ENCODE data around the gene PLEK.
"Not testable (repeated sequence)": the region's sequence is repeated elsewhere in the genome, so short reads cannot be mapped to it uniquely, and the experiment has no call there.

Gene PLEK

DNA sequence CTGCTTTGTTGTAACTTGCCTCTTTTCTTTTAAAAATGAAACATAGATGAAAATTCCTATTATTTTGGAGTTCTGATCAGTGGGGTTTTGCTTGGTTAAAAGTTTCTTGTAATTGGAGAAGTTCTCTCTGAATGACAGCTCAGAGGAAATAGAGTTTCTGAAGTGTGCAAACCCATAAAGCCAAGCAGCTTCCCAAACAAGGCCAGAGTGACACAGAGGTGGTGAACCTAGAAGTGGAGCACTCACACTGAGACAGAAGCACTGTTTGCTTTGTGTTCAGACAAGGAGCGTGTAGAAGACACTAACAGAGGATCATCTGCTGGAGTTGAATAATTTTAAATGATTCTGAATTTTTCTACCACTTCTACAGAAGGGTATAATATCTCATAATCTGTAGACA, 52.8 kb downstream of the PLEK start:
- no peak for DNase-seq (ENCODE audit: low spot score)

DNA sequence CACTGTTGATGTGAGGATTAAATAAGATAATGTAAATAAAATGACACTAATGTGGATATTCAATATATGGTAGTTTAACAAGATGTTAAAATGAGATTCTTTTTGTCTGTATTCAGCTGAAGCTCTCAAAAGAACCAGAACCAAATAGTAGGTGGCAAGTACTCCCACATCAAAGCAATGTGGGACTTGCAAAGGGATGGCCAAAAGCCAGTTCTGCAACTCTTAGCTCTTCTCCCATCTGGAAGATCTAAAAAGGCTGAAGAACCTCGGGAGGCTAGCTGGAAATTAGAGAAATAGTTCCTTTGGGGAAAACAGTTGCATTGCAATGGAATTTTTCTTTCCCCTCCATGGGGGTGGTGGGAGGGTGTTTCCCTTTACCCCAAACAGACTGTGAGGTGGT, 53.3 kb downstream of the PLEK start:
- DNase-seq (ENCODE audit: low spot score) = no peak

DNA sequence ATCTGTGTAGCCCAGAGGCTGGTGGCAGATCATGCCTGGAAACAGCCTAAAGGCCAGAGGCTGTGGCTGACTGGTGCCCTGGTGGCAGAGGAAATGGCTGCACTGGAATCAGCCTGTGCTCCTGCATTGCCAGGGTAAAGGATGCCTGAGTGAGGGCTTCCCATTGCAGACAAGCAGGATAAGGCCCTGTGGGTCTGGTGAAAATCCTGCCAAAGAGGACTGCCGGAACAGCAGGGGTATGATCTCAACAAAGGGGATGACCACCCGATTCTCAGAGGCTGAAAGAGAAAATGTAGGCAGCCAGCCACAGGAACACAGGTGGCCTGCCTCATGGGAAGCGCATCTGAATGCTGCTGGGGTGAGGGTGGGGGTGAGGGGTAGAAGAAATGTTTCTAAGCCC, 53.8 kb downstream of the PLEK start:
- DNase-seq (ENCODE audit: low spot score) = no peak

DNA sequence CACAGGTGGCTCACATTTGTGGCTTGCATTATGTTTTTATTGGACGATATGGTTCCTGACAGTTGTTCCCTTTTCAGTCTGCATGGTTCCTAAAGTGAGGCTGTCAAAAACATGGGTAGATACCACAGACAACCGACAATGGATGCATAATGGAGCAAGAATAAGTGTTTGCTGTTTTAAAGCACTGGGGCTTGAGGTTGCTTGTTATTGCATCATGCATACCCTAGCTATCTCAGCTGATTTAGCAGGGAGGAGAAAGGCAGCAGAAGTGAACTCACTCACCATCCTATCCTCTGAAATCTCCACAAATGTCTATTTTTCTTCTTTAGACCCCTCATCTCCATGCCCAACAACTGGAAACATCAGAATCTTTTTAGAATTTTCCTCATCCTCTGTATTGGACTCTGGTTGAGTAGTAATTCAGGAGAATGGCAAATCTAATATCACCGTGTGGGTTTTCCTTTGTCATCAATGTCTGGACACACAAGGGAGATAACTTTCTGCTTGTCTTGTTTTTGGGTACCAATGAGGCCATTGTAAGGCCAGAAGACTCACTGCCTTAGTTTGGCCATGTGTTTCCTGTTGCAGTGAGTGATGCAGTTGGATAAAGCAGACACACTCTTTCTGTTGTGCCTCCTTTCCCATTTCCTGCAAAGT, 55.3 kb downstream of the PLEK start:
- no peak for DNase-seq (ENCODE audit: low spot score)

DNA sequence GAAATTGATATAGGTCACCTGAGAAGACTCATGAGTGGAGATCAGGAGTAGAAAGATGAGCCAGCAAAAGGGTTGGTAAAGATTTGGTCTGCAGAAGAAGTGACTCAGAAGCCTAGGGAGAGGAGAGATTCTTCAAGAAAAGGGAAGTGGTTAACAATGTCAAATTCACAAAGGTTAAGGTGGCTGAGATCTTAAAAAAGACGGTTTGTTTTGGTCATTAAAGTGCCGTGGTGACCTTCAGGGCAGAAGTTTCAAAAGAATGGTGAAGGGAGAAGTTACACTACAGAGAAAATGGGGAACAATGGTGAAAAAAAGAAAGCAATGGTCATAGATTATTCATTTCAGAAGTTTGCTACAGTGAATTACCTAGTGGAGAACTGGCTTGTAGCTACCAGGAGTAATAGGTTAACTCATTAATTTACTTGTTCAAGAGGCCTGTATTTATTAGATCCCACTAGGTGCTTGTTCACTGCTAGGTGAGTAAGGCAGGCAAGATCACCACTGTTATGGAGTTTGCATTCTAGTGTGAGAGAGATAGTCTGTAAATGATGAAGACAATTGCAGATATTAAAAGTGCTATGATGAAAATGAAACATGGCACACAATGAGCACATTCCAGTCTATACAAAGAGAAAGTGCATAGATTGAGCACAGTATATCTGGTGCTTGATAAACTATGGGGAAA, 59.0 kb downstream of the PLEK start:
- DNase-seq (ENCODE audit: low spot score) = no peak

DNA sequence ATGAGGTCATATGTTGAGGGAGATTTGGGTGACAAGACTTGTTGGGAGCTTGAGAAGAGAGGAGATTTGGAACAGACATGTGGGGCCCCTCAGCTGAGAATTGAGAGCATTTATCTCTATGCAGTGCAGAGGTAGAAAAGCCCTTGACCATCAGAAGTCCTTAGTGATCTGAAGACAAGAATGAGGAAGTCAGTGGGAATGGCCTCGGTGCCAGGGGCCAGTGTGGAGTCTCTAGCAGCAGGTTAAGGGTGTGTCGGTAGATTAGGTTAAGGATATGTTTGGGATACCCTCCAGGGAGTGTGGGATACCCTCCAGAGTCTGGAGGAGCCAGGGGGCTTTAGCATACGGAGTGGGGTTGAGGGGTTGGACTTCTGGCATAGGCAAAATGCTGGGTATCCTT, 60.4 kb downstream of the PLEK start:
- DNase-seq (ENCODE audit: low spot score) = no peak

DNA sequence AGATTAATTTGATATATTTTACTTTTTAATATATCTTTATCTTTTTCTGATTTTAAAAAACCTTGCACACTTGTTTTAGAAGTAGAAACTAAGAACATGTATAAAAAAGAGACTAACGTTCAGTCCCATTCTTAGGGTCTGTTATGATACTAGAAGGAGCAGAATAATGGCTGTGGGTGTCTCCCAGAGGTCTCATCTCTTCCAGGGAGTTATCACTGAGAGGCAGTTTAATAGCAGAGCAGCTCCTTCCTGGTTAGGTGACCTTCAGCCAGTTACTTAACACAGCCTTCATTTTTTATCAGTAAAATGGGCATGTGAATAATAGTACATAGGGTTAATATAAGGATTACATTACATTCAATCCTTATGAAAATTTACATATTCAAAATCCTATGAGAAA, 61.4 kb downstream of the PLEK start:
- DNase-seq (ENCODE audit: low spot score) = no peak

DNA sequence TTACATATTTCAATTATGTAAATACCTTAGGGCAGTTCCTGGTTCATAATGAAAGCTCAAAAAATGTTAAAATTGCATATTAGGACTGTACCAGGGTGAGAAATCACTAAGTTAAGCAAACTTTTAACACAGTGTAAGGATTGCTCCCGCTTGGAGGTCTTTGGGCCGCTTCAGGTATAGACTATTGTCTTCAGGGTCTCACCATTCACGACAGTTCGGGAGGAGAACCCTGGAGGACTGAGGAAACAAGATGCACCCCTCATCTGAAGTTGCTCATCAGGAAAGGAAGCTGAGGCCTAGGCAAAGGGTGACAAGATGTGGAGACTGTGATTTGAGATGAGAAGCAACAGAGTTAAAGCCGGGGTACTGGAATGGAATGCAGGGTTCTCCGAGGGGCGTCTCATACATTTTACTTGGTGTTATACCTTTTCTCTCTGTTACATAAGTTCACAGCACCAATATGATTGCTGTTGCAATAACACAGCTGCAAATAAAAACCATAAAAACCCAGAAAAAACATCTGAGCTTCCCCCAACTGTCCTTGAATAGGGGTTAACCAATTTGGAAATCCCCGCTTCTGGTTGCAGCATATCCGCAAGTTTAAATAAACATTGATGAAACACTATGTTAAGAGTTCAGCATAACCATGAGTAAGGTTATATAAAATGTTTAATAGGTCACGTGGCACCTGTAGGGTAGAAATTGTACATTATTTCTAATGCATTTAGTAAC, 61.9 kb downstream of the PLEK start:
- DNase-seq (ENCODE audit: low spot score) = no peak

DNA sequence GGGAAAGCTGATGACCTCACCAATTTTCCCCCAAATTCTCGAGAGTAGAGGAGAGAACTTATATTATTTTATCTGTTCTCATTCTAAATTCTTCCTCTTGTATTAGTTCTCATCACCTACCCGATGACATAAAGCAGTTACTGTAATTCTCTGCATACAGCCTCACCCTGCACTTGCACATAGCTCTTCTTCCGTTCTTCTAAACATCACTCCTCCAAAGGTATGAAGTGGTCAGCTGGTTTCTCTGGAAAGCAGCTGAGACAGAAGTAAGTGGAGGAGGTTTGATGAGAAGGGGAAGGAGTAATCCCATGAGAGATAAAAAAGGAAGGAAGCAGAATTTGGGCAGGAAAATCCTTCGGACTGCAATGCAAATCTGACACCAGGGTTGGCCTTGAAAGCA, 63.0 kb downstream of the PLEK start:
- DNase-seq (ENCODE audit: low spot score) = no peak

DNA sequence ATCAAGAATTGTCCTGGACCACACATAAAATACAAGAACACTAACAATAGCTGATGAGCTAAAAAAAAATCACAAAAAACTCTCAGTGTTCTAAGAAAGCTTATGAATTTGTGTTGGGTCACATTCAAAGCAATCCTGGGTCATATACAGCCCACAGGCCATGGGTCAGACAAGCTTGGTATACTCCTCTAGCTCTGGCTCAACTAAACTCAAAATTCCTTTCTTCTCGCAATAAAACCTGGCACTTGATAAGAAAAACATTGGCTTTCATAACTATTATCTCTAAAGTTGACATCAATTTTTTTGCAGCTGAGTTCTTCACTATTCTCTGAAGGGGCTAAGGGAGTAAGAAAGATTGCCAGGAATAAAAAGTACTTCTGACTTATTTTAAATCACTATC, 63.7 kb downstream of the PLEK start:
- DNase-seq (ENCODE audit: low spot score) = no peak

DNA sequence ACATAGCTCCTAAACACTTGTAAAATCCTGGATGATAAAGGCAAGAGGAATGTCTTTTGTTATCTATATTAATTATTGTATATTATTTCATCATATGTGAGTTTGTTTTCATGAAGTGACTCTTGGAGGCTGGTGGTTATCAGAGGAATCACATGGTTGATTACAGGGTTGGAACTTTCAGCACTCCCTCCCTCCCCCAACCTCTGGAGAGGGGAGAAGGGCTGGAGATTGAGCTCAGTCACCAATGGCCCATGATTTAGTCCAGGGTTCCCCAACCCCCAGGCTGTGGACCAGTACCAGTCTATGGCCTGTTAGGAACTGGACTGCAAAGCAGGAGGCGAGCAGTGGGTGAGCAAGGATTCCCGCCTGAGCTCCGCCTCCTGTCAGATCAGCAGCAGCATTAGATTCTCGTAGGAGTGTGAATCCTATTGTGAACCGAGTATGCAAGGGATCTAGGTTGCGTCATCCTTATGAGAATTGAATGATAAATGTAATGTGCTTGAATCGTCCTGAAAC, 64.3 kb downstream of the PLEK start:
- DNase-seq (ENCODE audit: low spot score) = peak; percentile 30

DNA sequence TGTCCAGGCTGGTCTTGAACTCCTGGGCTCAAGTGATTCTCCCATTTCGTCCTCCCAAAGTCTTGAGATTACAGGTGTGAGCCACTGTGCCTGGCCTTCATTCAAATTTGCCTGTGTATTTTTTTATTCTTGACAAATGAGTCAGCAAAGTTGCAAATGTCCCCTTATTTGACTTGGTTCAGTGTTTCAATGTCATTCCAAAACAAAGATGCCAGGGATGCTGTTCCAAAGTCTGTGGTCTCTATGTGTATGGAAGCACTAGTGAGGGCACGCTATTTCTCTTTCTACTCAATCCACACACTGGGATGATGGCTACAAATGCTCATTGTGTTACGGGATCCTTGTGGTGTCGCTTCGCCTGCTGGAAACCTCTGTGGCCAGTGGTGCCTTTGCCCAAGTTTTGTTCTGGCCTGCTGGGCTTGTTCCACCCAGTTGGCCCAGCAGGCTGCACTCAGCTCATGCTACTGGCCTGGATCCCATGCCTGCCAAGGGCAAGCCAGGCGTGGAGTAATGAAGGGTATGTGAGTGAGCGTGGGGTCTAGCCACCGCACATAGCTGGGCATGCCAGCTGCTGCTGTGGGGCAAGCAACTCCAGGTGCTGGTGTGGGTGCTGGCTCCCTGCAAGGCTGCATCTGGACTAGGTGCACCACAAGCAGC, 66.4 kb downstream of the PLEK start:
- no peak for DNase-seq (ENCODE audit: low spot score)

DNA sequence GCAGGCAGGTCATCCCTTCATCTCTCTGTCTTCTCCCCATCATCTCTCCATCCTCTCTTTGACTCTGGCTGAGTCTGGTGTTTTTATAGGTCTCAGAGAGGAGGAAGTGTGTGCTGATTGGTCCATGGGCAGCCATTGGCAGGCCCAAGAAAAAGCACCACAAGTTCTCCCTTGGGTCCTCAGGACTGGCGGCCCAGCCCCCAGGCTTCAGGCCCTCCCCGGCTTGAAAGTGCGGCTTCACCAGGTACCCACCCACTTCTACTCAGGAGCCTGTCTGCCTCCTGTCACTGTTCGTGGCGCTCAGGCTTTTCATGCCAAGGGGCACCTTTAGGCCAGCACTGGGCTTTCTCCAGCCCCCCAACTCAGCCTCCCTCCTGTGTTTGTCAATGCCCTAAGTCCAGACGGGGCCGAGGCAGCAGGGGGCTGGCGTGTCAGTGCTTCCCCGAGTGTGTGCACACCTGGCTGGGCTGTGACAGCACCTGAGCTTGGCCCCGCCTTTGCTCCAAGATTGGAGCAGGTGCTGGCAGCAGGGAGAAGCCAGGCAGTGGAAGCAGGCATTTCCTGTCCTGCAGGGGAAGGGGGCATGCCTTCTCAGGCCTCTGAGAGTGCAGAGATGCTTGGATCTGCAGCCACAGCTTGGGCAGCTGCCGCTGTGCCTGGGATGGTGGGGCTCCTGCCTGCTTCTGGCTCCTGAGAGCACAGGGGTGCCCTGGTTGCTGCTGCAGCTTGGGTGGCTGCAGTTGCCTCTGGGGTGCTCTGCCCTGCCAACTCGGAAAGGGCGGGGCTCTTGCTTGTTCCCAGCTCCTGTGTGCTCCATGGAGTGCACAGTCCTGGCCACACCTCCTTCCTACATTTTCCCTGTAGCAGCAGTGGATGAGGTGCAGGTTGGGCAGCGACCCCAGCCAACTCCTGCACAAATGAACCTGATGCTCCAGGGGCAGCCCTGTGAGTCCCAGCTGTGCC, 67.9 kb downstream of the PLEK start:
- DNase-seq (ENCODE audit: low spot score) = no peak

DNA sequence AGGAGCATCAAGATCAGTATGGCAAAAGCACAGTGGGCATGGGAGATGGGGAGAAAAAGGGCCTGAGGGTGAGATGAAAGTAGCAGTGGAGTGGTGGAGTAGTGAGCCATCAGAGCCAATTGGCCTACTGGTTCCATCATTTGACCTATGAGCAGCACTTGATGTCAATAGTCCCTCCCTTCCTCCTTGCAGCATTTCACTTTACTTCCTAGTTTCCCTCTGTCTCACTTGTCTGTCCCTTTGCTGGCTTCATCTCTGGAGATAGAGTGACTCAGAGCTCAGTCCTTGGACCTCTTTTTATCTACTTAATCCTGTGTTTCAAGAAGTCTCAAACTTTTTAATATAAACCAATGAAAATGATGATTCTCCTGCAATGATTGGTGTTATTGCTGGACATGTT, 69.9 kb downstream of the PLEK start:
- no peak for DNase-seq (ENCODE audit: low spot score)

DNA sequence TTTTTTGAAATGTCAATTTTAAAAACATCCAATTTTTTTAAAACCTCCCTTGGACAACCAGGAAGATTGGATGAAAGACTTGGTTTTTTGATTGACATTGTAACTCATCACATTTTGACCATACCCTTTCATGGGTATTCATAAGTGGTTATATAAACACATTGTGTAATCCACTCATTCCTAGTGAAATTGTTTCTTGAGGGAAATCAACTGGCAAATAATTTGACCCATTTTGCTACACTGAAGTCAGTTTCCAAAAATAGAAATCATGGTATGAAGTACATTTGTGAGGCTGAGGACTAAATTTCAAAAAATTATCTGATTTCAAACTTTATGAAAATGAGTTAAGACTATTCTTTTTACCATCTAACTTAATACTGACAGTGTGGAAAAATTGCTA, 70.5 kb downstream of the PLEK start:
- DNase-seq (ENCODE audit: low spot score) = no peak

DNA sequence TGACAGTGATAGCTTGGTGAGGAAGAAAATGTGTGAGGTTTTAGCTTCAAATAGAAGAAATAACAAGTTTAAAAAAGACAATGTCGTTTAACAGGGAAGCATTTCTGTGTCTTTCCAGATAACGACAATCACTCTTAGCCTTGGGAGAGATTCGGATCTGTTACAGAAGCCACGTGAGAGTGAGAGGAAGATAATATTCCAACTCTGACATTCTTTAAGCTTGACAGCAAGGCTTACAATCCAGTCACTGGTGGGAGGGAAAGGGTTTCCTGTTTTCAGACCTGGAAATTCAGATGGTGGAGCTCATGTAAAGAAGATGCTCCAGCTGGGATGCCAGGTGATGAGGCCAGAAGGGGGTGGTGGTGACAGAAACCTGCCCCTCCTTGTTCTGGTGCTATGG, 71.2 kb downstream of the PLEK start:
- peak; percentile 47 for DNase-seq (ENCODE audit: low spot score)

DNA sequence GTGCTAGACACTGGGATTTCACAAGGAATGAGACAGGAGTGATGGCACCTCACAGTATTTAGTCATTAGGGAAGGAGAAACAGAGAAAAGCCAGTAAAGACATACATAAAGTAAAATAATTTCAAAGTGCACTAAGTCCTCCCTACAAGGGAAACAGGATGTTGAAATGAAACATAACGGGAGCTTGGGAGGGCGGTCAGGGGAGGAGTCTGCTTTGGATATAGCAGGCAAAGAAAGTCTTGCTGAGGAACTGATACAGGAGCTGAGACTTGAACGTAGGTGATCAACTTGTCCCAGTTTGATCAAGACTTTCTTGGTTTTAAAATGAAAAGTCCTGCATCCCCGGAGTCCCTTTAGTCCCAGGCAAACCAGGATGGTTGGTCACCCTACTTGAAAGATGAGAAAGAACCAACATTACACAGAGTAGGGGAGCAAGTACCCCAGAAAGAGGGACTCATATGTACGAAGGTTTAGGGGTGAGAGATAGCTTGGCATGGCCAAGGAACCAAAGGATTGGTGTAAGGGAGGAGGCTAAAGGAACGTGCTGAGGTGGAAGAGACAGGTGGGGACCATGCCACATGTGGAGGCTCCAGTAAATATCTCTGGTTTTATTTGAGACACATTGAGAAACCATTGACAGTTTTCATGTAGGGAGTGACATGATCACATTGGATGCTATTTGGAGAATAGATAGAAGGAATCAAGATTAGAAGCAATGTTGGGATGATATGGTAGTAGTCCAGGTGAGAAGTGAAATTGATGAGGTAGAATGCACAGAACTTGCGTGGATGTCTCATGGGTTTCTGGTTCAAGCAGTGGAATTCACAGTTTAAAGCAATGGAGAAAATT, 73.6 kb downstream of the PLEK start:
- no peak for DNase-seq (ENCODE audit: low spot score)

DNA sequence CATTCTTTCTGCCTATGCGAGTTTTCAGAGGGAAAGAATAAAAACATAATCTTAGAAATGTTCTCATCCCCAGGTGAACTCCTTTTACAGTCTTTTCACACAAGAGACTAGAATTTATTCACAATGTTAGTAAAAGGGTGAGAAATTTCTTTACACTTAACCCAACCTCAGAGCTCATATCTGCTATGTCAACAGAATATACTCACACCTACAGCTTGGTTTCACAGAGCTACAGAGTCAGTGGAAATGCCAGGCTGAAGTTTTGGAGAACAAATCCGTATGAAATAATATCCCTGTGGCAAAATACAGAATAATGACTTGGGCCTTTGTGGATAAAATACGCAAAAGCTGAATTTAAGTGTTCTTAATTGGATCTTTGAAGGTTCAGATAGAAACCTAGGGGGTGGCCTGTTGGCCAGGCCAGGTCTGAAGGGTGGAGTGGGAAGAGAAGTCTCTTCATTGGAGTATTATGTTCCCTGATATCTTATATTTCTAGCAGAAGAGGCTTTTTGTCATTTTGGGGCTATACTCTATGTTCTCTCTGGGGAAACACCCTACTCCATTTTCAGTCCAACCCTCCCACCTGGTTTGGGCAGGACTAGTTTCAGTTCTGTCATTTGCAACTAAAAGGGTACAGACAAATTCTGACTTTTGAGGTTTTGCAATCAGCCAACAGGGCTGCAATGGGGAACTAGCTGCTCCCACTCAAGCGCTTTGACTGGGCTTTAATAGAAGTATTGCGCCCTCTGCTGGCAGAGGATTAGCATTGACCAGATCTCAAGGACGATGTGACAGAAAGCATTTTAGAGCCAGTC, 76.3 kb downstream of the PLEK start:
- DNase-seq (ENCODE audit: low spot score) = peak; percentile 82

DNA sequence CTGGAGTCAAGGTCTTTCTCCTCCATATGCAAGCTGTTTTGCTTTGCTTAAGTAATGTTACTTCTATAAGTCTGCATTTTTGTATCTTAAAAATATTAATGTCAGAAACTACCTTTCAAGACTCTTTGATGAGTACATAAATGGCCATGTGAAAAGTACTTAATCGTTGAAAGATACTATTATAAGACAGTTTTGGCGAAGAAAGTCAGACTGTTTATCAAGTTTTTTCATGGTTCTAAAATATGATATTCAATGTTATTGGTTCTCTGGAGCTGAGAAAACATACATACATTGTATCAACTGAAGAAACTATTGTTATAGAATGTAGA, 76.9 kb downstream of the PLEK start:
- DNase-seq (ENCODE audit: low spot score) = no peak

DNA sequence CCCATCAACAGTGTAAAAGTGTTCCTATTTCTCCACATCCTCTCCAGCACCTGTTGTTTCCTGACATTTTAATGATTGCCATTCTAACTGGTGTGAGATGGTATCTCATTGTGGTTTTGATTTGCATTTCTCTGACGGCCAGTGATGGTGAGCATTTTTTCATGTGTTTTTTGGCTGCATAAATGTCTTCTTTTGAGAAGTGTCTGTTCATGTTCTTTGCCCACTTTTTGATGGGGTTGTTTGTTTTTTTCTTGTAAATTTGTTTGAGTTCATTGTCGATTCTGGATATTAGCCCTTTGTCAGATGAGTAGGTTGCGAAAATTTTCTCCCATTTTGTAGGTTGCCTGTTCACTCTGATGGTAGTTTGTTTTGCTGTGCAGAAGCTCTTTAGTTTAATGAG, 81.3 kb downstream of the PLEK start:
- DNase-seq (ENCODE audit: low spot score) = not testable (repeated sequence)

Measured in putamen (tissue), 1 donor.